ENCODE results near the gene ROBO3.

ROBO3 gene

GRCh38 chr11:124846070-124846673 is 19.1 kb upstream of the ROBO3 start:
- no peak for DNase-seq (ENCODE audit: low spot score)

GRCh38 chr11:124859171-124859570 is 6.1 kb upstream of the ROBO3 start:
- no peak for DNase-seq (ENCODE audit: low spot score)

DNA sequence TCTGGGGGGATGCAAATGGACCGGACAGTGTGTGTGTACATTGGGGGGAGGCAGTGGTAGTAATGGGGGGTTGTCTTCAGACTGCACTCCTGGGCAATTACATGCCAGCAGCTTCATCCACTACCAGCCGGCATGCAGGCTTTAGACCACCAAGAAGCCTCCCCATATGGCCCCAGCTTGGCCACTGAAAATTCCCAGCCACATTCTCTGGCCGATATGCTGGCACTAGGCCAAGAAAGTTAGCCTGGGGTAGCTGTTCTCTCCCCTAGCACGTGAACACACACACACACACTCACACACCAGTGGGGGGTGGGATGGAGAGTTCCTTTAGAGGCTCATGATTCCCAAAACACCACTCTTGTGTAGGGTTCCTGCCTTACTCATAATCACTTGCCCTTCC is 3.6 kb upstream of the ROBO3 start:
- DNase-seq (ENCODE audit: low spot score), result no peak

DNA sequence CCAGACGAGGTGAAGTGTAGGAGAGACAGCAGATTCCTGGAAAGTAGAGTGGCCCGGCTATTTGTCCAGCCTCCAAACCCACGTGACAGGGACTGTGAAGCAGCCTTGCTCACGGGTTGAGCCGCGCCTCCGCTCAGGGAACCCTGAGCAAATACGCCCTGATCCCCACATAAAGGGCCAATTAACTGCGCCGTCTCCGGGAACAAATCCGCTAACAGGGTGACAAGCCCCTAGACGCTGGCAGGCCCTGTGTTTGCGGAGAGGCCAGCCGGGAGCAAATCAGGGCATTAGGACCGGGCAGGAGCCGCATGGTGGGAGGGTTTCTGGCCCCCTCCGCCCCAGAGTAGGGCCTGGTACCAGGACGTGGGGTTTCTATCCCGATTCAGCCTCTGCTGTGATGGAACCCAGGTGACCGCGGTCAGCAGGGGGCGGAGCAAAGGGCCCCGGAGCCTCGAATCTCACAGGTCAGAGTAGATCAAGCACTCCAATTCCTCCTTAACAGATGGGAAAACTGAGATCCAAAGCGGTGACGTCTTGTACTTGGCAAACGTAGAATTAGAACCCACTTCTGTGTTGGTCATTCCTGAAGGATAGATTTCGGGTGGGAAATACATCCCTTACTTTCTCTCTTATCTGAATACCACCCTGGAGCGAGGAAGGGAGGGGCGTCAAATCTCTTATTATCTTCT is 2.0 kb upstream of the ROBO3 start:
- no peak for DNase-seq (ENCODE audit: low spot score)

- no peak for DNase-seq (ENCODE audit: low spot score)
Observed at GRCh38 chr11:124863826-124864165, 1.4 kb upstream of the ROBO3 start.

- no peak for DNase-seq (ENCODE audit: low spot score)
Observed at GRCh38 chr11:124864176-124864891, 898 bp upstream of the ROBO3 start.

DNA sequence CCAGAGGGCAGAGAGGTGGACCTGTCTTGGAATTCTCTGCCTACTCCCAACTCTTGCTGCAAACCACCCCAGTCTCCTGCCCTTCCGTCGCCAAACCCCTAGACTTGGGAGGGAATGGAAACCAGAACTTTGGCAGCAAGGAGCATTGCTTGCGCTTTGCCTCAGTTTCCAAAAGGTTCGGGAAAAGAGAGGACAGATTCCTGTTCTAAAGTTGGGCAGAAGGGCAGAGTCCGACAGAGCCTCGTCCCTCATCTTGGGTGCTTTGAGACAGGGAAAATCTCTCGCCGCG is 396 bp upstream of the ROBO3 start:
- DNase-seq (ENCODE audit: low spot score), result no peak

DNA sequence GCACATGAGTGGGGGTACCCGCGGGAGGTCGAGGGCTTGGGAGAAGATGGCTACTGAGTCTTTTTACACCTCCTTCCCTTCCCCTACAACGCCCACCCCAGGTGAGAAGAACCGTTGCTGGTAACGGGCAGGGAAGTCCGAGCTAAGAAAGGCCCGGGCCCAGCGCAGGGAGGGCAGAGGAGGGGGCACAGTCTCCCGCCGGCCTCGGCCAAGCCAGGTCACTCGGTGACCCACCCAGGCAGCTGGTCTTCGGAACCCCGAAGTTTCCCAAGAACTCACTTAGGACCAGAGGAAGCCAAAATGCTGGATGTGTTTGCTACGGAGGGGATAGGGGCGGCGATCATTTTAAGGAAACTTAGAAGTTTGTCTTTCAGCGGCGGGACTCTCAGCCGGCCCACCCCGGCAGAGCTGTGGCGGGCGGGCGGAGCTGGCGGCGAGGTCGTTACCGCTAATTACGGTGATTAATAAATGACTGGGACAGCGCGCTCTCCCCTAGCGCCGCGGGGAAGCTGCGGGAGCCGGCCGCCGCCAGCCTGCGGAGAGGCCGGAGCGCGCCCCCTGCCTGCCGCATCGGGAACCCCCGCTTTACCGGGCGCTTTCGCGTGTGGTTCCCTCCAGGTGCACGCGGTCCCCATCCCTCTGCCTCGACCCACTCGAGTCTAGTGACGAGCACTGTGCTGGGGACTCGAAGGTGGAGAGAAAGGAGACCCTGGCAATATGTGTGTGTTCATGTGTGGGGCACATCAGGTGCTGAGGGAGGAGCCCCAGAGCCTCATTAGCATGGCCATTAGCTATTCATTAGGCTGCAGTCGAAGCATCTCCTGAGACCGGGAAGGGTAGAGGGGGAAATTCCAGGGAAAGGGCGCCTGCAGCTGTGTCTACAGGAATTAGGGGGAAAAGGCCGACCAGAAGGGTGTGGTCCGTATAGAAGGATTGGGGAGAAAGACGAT is 945 bp downstream of the ROBO3 start:
- peak; percentile 36 for DNase-seq (ENCODE audit: low spot score)

DNA sequence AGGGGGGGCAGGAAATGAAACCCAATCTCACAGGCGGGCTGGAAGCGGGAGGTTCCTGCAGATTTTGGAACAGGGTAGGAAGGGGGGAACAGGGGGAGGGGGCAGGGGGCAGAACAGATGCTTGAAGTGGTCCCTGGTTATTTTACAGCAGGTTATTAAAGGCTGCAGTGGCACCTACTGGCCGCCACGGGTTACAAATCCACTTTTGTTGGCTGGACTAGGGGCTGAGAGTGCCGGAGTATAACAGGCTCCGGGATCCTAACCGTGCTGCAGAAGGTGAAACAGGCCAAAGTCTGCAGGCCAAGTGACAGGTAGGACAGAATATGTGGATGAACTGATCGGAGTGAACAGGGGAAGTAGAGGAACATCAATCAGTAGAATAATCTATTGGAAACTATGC is 2.5 kb downstream of the ROBO3 start:
- DNase-seq (ENCODE audit: low spot score), result no peak

GRCh38 chr11:124868331-124869274 is 3.4 kb downstream of the ROBO3 start:
- DNase-seq (ENCODE audit: low spot score), result no peak

- no peak for DNase-seq (ENCODE audit: low spot score)
Observed at GRCh38 chr11:124869331-124869730, 4.1 kb downstream of the ROBO3 start.

DNA sequence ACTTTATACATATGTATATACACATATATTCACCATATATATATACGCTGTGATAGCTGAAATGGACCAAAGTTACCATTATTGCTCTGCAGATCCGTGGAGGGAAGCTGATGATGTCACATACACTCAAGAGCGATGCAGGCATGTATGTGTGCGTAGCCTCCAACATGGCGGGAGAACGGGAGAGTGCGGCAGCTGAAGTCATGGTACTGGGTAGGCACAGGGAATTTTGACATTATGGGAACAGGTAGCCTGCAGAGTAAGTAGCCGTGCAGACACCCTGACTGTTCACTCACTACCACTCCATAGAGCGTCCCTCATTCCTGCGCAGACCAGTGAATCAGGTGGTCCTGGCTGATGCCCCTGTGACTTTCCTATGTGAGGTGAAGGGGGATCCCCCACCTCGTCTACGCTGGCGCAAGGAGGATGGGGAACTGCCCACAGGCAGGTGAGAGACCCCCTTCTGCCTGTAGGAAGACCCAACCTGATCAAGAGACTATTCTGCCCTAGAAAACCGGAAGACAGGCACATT is 4.7 kb downstream of the ROBO3 start:
- no peak for DNase-seq (ENCODE audit: low spot score)

DNA sequence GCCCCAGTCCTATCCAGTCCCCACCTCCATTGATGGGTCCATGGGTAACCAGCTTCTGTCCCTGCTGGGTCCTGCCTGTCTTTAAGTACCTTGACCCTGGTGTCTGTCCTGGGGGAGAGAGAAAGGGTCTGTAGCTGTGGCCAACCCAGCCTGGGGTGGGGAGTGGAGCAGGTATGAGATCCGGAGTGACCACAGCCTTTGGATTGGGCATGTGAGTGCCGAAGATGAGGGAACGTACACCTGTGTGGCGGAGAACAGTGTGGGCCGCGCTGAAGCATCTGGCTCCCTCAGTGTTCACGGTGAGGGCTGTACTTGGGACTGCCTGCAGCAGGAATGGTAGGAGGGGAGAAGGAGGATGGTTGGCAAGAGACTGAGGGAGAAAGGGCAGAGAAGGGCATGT is 5.2 kb downstream of the ROBO3 start:
- no peak for DNase-seq (ENCODE audit: low spot score)

GRCh38 chr11:124872280-124872679 is 7.0 kb downstream of the ROBO3 start:
- DNase-seq (ENCODE audit: low spot score), result no peak

DNA sequence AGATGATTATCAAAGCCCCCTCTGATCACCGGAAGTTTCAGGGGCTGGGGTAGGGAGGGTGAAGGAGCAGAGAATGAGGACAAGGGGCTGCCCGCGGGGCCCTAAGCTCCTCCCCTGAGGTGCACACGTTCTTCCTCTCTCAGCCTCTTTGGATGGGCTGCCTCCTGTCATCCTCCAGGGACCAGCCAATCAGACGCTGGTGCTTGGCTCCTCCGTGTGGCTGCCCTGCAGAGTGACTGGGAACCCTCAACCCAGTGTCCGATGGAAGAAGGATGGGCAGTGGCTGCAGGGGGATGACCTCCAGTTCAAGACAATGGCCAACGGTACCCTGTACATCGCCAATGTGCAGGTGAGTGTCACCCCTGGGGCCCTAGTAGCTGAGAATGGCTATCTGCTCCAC is 7.5 kb downstream of the ROBO3 start:
- DNase-seq (ENCODE audit: low spot score), result no peak

GRCh38 chr11:124873951-124874350 is 8.7 kb downstream of the ROBO3 start:
- DNase-seq (ENCODE audit: low spot score), result no peak

- DNase-seq (ENCODE audit: low spot score), result no peak
Observed at GRCh38 chr11:124874571-124875255, 9.5 kb downstream of the ROBO3 start.

DNA sequence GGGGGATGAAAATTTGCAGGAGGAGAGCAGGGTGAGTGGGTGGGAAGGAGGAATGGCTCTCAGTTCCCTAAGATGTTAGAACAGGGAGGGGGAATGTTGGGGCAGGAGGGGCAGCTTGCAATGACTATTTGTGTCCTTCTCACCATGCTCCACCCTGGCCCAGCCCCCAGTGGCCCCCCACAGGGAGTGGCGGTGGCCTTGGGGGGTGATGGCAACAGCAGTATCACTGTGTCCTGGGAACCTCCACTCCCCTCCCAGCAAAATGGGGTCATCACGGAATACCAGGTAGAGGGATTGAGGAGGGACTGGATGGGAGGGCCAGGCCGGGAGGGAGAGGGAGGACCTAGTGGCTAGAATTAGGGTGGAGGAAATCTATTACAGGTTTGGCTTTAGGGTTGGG is 10.2 kb downstream of the ROBO3 start:
- no peak for DNase-seq (ENCODE audit: low spot score)

- DNase-seq (ENCODE audit: low spot score), result peak; percentile 76
Observed at GRCh38 chr11:124875943-124876817, 10.9 kb downstream of the ROBO3 start.
